ENCODE results near the gene OFD1. TPM values are rescaled to one million over a fixed set of nuclear protein-coding genes. Genes with fewer than 3 reads are reported as not detected.

The OFD1 gene, protein sequence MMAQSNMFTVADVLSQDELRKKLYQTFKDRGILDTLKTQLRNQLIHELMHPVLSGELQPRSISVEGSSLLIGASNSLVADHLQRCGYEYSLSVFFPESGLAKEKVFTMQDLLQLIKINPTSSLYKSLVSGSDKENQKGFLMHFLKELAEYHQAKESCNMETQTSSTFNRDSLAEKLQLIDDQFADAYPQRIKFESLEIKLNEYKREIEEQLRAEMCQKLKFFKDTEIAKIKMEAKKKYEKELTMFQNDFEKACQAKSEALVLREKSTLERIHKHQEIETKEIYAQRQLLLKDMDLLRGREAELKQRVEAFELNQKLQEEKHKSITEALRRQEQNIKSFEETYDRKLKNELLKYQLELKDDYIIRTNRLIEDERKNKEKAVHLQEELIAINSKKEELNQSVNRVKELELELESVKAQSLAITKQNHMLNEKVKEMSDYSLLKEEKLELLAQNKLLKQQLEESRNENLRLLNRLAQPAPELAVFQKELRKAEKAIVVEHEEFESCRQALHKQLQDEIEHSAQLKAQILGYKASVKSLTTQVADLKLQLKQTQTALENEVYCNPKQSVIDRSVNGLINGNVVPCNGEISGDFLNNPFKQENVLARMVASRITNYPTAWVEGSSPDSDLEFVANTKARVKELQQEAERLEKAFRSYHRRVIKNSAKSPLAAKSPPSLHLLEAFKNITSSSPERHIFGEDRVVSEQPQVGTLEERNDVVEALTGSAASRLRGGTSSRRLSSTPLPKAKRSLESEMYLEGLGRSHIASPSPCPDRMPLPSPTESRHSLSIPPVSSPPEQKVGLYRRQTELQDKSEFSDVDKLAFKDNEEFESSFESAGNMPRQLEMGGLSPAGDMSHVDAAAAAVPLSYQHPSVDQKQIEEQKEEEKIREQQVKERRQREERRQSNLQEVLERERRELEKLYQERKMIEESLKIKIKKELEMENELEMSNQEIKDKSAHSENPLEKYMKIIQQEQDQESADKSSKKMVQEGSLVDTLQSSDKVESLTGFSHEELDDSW
- 31.7 TPM for total RNA-seq

DNA sequence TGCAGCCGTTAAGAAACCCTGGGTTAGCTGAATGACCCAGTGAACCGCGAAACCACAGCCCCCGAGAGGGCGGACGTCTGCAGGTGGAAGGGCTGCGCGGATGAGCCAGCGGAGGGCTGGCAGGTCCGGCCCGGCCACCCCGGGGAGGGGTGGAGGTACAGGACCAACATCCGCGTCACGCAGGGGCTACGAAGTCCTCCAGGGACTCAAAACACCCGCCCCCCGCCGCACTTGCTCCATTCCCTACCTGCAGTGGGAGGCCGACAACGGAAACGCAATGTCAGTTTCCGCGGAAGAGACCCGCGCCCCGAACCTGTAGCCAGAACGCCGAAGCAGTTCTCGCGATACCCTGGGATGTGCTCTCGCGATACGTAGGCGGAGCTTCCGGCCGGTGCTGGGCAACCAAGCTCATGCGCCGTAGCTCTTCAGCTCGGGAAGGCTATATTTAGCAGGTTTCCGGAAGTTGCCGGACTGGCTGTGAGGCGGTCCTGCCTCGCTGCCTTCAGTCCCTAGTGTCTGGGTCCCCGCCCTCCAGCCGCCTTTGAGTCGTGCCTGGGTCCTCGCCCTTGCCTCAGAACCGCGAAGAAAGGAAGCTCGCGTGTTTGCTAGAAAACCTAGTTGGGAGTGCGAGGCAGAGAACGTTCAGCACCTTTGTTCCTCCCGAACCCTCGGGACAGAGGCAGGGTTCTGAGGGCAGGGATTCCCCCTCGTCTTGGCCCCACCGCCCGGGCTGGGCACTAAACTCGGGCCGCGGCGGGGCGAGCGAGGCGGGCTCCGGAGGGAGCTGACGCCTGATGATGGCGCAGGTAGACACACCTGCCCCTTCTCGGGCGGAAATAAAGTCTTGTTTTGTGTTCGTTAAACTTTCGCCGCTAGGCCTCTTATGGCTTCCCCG lies at the start of gene OFD1, which contains the start of gene TRAPPC2:
Gene OFD1 (plus strand): TSS at position 471 of the 895 bp plus-strand sequence. CDS start 324 bp downstream, at position 795.
Gene TRAPPC2 (minus strand): TSS at position 343 of the 895 bp plus-strand sequence. CDS start 14,657 bp downstream, outside the sequence.
- DNase-seq = peak; percentile 96

DNA sequence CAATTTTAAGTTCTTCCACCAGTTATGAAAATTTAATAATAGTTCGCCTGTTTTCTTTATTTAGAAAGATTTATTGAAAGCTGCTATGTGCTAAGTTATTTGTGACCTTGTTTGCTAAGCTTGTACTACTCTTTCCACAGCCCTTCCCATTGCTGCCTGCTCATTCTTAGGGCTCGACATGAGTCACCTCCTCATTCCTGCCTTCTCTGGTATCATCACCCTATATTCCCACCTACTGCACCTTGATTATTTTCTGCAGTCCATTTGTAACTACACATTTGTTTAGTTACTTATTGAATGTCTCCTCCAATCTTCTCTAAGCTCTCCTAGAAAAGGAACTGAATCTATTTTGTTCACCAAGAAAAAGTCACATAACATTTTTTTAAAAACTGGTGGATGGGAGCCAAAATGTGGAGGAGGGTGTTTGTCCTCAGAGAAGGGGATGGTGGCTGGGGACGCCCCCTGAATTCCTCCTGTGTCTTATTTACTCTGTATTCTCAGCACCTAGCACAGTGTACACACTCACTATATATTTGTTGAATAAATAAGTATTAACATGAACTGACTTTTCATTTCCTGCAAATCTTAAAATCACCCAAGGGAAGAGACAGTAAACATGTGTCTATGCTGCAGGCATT lies 49.3 kb upstream of the OFD1 start:
- no peak for DNase-seq

DNA sequence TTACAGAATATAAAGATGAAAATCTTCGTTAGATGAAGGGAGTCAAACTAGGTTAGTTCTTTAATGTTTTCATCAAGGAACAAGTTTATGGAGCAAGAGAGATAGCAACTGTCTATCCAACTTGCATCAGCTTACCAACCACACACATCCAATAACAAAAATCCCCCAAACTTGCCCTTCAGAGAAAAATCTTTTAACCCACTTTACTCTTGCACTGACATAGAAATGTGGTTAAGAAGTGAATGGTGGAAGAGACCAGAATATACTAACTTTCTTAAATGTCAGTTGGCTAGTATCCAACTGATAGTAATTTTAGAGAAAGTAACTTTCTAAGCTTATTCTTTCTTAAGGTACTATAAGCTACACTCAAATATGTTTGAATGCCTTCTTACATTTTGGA lies 47.3 kb upstream of the OFD1 start:
- no peak for DNase-seq

DNA sequence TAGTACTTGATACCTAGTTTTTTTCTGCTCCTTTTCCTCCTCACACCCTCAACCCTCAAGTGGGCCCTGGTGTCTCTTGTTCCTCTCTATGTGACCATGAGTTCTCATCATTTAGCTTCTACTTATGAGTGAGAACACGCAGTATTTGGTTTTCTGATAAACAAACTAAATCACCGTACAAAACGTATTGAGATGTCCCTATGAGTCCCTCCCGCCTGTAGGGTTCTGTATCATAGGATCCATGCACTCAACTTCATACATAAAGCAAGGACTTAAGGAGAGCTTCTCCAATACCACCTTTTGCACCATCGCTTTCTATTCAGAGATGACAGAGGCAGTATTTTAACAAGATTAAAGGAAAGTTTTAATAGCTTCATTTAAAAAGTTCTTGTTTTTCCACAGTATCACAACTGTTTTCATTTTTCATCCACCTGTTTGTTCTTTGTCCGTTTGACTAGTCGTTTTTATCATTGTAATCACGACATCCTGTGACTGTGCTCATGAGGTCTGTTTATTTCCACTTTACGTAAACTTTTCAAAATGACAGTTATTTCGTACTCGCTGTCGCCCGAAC lies 46.1 kb upstream of the OFD1 start:
- DNase-seq = no peak

DNA sequence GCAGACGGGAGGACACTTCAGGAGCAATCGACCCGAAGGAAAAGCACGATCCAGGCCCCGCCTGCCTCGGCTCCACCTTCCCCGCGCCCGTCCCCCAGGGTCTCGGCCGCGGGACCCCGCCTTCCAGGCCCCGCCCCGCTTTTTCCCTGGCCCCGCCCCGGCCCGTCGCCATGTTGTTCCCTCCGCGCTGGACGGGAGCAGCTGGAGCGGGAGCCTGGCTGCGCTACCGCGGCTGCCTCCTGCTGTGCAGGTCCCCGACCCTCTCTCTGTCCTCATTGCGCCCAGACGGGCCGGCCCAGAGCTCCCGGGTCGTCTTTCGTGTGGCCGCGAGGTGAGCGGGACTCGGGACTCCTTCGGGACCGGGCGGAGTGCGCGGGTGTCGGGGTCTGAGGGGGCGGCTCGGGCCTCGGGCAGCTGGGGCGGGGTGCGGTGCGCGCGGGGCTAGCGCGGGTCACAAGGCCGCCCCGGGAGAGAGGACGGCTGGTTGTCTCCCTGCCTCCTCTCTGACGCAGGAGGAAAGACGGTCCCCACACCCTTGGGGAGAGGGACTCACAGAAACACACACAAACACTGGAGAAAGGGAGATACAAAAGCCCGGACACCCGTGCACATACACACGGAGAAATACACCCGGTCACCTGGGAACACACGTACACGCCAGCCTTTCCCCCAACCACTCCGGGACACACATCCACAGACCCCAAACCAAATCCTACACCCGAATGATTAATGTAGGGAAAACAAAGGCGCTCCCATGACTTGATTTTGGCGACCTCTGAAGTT lies 45.4 kb upstream of the OFD1 start, which contains the start of gene RAB9A:
Gene RAB9A (plus strand): TSS at position 171 of the 783 bp plus-strand sequence. CDS start 19,619 bp downstream, outside the sequence.
- DNase-seq = peak; percentile 90

DNA sequence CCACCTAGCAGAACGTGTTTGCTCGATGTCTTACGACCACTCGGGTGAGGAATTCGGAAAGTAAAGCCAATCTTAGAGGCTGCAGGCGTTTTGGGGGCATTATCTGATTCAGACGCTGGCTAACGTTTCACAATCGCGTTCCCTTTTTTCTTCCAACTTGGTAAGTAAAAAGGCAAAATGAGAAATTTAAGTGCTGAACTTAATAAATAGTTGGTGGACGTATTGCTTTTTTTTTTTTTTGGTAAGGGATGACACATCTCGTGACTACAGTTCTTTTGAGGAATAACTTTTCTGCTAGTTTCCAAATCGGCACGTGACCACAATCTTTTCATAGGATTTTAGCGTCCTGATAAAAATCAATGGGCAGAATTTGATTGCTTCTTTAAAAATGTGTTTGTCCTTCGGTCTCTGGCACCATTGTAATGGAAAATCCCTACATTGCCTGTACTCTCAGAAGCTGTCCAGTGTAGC lies 44.8 kb upstream of the OFD1 start:
- DNase-seq = peak; percentile 37

DNA sequence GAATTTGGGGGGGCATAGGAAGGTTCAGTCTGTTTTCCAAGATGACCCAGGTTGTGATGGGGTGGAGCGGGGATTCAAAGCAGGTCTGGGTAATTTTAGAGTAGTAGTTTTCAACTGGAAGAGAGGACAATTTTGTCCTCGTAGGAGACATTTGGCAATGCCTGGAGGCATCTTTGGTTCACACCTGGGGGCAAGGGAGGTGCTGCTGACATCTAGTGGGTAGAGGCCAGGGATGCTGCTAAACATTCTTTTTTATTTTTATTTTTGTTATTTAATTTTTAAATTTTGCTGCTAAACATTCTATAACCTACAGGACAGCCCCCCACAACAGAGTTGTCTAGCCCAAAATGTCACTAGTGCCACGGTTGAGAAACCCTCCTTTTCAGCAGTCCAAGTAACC lies 43.7 kb upstream of the OFD1 start:
- no peak for DNase-seq

DNA sequence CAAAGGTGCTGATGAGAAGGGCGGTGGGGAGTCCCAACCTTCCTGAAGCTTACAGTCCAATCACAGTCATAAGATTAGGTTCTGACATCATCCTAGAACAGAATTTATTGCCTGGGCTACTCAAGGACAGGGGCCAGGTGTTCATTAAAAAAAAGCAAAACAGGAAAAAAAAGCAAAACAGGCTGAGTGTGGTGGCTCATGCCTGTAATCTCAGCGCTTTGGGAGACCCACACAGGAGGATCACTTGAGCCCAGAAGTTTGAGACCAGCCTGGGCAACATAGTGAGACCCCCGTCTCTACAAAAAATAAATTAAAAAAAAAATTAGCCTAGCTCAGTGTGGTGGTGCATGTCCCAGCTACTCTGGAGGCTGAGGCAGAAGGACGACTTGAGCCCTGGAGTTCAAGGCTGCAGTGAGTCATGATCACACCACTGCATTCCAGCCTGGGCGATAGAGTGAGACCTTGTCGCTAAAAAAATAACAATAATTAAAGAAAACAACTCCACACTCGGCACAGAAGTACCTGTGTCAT lies 42.6 kb upstream of the OFD1 start:
- DNase-seq = no peak

DNA sequence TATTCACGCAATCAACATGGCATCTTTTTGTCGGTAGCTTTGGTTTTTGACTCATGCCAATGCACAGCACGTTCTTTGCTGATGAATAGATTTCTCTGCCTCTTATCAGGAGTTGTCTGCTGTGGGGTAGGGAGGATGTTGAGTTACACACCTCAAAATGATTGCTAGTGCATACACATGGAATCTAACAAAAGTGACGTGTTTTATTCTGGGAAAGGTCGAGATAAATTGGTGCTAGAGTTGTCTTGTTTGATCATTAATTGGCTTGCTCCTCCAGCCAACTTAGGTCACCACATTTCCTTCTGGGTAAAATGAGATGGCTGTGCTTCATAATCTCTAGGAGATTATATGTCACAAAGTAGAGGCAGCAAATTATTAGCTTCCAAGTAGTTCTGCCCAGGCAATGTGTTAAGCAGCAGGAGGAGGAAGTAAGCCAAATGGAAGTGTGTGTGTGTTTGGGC lies 41.7 kb upstream of the OFD1 start:
- DNase-seq = no peak

DNA sequence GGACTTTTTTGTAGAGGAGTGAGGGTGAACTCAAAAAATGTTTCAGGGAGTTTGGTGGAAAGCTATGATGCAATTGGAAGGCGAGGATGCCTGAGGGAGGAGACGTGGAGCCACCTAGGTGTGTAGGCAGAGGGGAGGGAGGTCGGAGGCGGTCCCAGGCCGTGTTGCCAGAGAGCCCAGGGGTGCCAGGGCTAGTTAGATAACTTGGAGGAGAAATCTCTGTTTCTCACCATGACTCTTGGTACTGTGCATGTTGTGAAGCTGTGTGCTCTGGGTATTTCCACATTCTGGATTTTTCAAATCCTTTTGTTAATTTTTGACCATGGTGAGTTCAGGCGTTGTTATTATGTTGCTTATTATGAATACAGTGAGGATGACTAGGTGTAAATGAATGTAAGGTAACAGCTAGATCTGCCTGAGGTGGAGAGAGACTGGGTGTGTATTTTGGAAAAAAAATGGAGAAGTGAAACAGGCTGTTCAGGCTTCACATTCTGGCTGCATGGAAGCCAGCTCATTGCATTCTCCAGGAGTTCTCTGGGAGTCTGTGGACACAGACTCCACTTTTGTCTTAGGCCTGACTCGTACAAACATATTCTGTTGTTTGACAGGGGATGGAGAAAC lies 41.1 kb upstream of the OFD1 start:
- no peak for DNase-seq

DNA sequence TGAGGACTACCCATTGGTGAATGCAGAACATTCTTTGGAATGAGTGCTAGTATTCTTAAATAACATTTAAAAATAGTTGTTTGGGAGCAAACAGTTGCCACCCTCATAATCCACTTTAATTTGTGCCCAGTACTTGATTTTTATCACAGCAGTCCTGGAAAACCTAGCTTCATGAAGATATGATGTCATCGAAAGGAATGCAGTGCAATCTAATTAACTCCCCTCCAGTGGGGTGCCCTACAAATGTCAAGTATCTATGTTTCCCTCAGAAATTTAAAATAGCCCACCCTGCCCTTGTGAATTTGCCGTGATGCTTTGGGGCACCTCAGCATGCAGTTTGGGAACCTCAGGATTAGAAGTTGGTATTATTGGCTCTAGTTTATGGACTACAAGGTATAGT lies 40.2 kb upstream of the OFD1 start:
- DNase-seq = no peak

DNA sequence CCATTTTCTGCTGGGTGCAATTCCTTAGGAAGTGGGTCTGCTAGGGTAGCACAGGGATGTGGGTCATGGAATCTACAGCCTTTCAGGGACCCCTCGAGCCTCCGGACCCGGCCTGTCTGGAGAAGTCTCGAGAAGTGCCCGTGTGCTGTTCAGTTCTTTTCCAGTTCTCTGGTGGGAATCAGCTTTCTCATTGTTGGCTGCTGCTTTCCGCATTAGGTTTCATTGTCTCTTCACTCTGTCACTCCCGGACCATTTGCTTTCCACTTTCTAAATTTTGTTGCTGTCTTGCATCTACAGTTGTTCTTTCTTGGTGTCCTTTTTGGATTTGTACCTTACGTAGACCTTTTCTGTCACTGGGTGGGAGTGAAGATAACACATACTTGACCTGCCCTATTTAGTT lies 39.6 kb upstream of the OFD1 start:
- peak; percentile 20 for DNase-seq

DNA sequence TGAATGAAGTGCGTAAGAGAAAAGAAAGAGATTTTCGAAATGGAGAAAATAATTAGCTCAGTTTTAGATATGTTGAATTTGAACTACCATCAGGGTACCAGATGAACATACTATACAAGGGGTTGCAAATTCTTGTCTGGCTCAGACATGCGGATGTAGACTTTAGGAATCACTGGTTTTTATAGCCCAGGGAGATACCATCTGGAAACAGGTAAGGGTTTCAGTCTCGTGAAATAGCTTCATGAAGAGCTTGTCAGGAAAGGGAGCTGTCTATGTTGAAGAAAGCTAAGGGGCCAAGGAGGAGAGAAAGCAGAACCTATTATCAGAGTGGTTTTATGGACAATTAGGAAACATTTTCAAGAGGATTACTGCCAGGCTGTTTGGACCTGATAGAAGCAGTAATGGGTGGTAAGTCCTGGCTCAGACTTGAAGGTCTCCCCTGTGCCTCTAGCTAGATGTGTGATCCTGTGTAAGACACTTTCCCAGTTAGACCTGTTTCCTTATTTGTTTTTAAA lies 38.9 kb upstream of the OFD1 start:
- DNase-seq = no peak

DNA sequence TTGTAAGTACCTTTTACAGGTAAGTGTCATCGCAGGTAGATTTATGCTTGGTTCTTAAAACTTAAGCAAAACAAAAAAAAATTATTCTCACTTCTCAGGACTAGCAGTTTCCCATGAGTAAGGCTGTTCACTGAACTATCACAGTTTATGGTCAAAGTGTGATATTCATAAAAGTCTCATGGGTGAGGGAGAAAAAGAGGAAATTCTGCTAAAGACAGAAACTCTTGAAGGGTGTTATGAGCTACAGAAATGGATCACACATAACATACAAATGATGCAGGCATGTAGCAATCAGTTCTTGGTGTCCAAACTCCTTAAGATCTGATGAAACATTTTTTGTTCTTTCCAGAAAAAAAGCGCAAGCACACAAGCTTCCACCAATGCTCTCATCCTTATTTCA lies 37.1 kb upstream of the OFD1 start:
- DNase-seq = no peak

DNA sequence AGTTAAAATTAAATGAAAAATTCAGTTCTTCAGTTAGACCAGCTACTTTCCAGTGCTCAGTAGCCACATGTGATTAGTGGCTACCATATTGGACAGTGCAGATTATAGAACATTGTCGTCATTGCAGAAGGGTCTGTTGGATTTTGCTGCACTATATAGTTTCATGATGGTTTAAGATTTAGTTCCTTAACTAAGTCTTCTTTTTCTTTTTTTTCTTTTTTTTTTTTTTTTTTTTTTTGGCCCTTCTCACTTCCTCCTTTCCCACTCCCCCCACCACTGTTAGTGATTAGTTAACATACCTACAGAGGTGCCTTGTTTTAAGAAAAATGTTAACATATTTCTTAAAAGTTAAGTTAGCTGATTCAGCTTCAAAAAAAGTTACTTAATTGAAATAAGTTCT lies 36.6 kb upstream of the OFD1 start:
- DNase-seq = no peak

DNA sequence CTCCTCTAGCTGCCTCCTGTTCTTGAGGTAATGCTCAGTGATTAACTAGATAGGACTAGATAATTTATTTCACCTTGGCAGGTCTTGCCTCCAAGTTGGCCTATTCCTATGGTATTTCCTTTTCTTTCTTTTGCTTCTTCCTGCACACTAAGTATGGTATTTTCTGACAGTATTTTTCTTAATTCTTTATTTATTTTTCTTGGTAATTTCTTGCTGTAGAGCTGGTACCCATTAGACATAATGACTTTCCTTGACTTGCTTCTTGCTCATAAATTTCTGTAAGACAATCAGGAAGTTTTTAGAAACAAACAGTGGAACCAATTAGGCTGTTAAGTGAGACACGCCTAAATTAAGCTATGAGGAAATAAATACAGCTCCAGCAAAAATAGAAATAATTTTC lies 36.1 kb upstream of the OFD1 start:
- no peak for DNase-seq

DNA sequence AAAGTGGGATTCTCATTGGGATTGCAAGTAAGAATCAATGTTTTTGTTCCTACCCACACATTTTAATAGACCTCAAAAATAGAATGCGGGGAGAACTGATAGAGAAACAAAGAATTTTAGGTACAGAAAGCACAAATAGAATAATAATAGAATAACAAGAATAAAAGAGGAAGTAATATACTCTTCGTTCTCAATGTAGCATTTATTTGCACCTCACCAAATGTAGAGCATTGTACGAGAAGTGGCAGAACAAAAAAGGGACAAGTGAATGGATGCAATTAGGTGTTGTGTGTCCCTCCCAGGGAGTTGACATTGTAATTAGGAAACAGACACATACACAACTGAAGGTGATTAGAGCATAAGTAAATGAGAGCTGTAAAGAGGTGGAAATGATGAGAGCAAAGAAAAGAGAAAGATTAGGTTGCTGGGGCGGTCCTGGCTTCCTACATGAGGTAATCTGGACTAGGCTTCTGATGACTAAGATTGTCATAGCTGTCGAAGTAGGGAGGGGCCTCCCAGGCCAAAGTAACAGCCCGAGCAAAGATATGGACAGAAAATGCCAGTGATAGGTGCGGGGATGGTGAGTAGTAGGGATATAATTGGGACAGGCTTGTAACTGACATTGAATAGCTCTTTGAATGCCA lies 35.2 kb upstream of the OFD1 start:
- DNase-seq = no peak

DNA sequence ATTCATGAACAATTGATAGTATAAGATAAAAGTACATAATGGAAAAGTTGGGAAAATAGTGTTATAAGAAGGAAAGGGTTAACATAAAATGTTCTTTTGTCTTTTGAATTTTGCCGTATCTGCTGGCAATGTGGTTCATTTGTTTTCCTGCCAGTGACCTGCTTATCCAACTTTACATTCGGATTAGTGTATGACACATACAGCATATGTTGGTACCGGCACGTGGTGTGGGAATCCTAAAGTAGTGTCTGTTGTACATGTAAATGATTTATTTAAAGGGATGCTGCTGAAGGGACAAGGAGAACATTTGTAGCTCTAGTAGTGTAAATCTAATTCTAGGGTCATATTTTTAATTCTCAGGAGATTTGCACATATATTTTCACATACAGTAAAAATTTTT lies 34.2 kb upstream of the OFD1 start:
- DNase-seq = no peak

All from tongue (tissue), 2 donors.